MM.1S (cell line): ENCODE data around the gene EXOC3L4.

Experiments
- DNase-seq: peaks from one replicate; pipeline ENCODE4 v3.0.0-alpha.2; 2015
- H2AFZ ChIP-seq: fragments of 300-600 bp; sonication (generic); 2 replicates; pipeline ENCODE4 v1.6.0; 2016; ENCODE audit warnings: antibody characterized with exemption, low read length
- H3F3A ChIP-seq: fragments of 300-600 bp; sonication (generic); 2 replicates; pipeline ENCODE4 v1.6.1; 2016; ENCODE audit warnings: mild to moderate bottlenecking, antibody characterized with exemption, low read length, moderate library complexity, mixed read lengths; ENCODE audit not compliant: insufficient read depth
- H3K27ac ChIP-seq: fragments of 300-600 bp; sonication (generic); 2 replicates; pipeline ENCODE4 v1.5.1; 2016; ENCODE audit warnings: mild to moderate bottlenecking, low read length
- H3K27me3 ChIP-seq: fragments of 300-600 bp; sonication (generic); replicated peaks from 2 replicates; pipeline ENCODE4 v1.6.0; 2016; ENCODE audit warnings: low read length; ENCODE audit not compliant: insufficient read depth
- H3K36me3 ChIP-seq: fragments of 300-600 bp; sonication (generic); replicated peaks from 2 replicates; pipeline ENCODE4 v1.6.1; 2016; ENCODE audit warnings: mild to moderate bottlenecking, low read length, mixed read lengths; ENCODE audit not compliant: insufficient read depth
- H3K4me1 ChIP-seq: fragments of 300-600 bp; sonication (generic); 2 replicates; pipeline ENCODE4 v1.6.1; 2016; ENCODE audit warnings: low read length, mixed read lengths
- H3K4me2 ChIP-seq: fragments of 300-600 bp; sonication (generic); 2 replicates; pipeline ENCODE4 v1.6.0; 2016; ENCODE audit warnings: low read depth, low read length
- H3K4me3 ChIP-seq: fragments of 300-600 bp; sonication (generic); 2 replicates; pipeline ENCODE4 v1.5.1; 2016; ENCODE audit warnings: low read length, mixed read lengths
- H3K79me2 ChIP-seq: fragments of 300-600 bp; sonication (generic); 2 replicates; pipeline ENCODE4 v1.6.1; 2016; ENCODE audit warnings: mixed run types, low read length, mixed read lengths
- H3K9ac ChIP-seq: fragments of 300-600 bp; sonication (generic); 2 replicates; pipeline ENCODE4 v1.6.1; 2016; ENCODE audit warnings: low read length, mixed read lengths
- H3K9me2 ChIP-seq: fragments of 300-600 bp; sonication (generic); replicated peaks from 2 replicates; pipeline ENCODE4 v1.6.1; 2016; ENCODE audit warnings: mild to moderate bottlenecking, low read length, mixed read lengths; ENCODE audit not compliant: insufficient read depth
- H3K9me3 ChIP-seq: fragments of 300-600 bp; sonication (generic); replicated peaks from 2 replicates; pipeline ENCODE4 v1.6.1; 2016; ENCODE audit warnings: mild to moderate bottlenecking, low read length, mixed read lengths; ENCODE audit not compliant: insufficient read depth
- H4K20me1 ChIP-seq: fragments of 300-600 bp; sonication (generic); 2 replicates; pipeline ENCODE4 v1.6.1; 2016; ENCODE audit warnings: mild to moderate bottlenecking, low read length, moderate library complexity, mixed read lengths; ENCODE audit not compliant: insufficient read depth
- CTCF ChIP-seq: fragments of 300-600 bp; sonication (generic); IDR thresholded peaks from 2 replicates; pipeline ENCODE4 v1.5.1; 2016; ENCODE audit warnings: antibody characterized with exemption, low read length, mixed read lengths
- EZH2 ChIP-seq: fragments of 300-600 bp; sonication (generic); optimal IDR thresholded peaks from 2 replicates; pipeline ENCODE3; 2017; ENCODE audit warnings: low read depth, mild to moderate bottlenecking, antibody characterized with exemption, low read length, mixed read lengths
- EZH2phosphoT487 ChIP-seq: fragments of 300-600 bp; sonication (generic); IDR thresholded peaks from 2 replicates; pipeline ENCODE4 v1.6.1; 2018; ENCODE audit warnings: antibody characterized with exemption, low read length

Gene EXOC3L4

GRCh38 chr14:103099733-103100280 is 5.3 kb downstream of the EXOC3L4 start:
- H3K79me2 ChIP-seq = no peaks in the 10 kb centered on the region
- 0 out of 2 replicates have a peak, but pooled peaks cover 5% of the 10 kb centered on the region for H3K4me1 ChIP-seq
- H3K36me3 ChIP-seq = no peaks in the 10 kb centered on the region
- no peaks in the 10 kb centered on the region for H3K9me2 ChIP-seq
- no peak overlapping the region for H2AFZ ChIP-seq
- H3K9ac ChIP-seq = no peak overlapping the region
- no peak overlapping the region for H3K4me2 ChIP-seq
- no peak for DNase-seq
- TF ChIP-seq EZH2phosphoT487 (no peak), EZH2 (no peak)
- no peaks in the 10 kb centered on the region; the same call in 1 of the 2 replicates for H3F3A ChIP-seq
- H3K9me3 ChIP-seq = no peaks in the 10 kb centered on the region
- H3K27me3 ChIP-seq = peaks cover 8% of the 10 kb centered on the region; the same call in 1 of the 2 replicates
- H3K4me3 ChIP-seq = no peak overlapping the region
- no peaks in the 10 kb centered on the region for H4K20me1 ChIP-seq
- H3K27ac ChIP-seq = peak overlapping the region; percentile 51; the same call in 1 of the 2 replicates

- 0 out of 2 replicates have a peak, but pooled peaks cover 5% of the 10 kb centered on the region for H3K4me1 ChIP-seq
- no peaks in the 10 kb centered on the region for H3K36me3 ChIP-seq
- no peaks in the 10 kb centered on the region for H4K20me1 ChIP-seq
- H3F3A ChIP-seq = no peaks in the 10 kb centered on the region; the same call in 1 of the 2 replicates
- no peak for TF ChIP-seq EZH2
- H3K9me3 ChIP-seq = no peaks in the 10 kb centered on the region
- no peaks in the 10 kb centered on the region for H3K9me2 ChIP-seq
- H3K27ac ChIP-seq = peak overlapping the region; percentile 51; the same call in 1 of the 2 replicates
- H3K27me3 ChIP-seq = peaks cover 8% of the 10 kb centered on the region; the same call in 1 of the 2 replicates
- H3K9ac ChIP-seq = no peak overlapping the region
- peak overlapping the region; percentile 15; the same call in 1 of the 2 replicates for H3K4me2 ChIP-seq
- no peaks in the 10 kb centered on the region for H3K79me2 ChIP-seq
- H2AFZ ChIP-seq = no peak overlapping the region
- no peak overlapping the region for H3K4me3 ChIP-seq
- DNase-seq = peak; percentile 12
Observed at GRCh38 chr14:103100281-103101121, 6.0 kb downstream of the EXOC3L4 start.

GRCh38 chr14:103101257-103101962 is 6.9 kb downstream of the EXOC3L4 start:
- Histone ChIP-seq H3K27ac (peak overlapping the region; percentile 51; the same call in 1 of the 2 replicates), H3K4me3 (no peak overlapping the region), H3K79me2 (no peaks in the 10 kb centered on the region), H3F3A (no peaks in the 10 kb centered on the region; the same call in 1 of the 2 replicates), H3K9me3 (no peaks in the 10 kb centered on the region), H3K9ac (no peak overlapping the region), H3K27me3 (peaks cover 8% of the 10 kb centered on the region; the same call in 1 of the 2 replicates), H3K4me1 (0 out of 2 replicates have a peak, but pooled peaks cover 5% of the 10 kb centered on the region), H3K4me2 (no peak overlapping the region), H2AFZ (no peak overlapping the region), H3K9me2 (no peaks in the 10 kb centered on the region), H4K20me1 (no peaks in the 10 kb centered on the region), H3K36me3 (no peaks in the 10 kb centered on the region)
- TF ChIP-seq EZH2phosphoT487 (no peak), EZH2 (no peak), CTCF (no peak)
- no peak for DNase-seq
